ENCODE measurements around the gene VAPA. TPM values are rescaled to one million over a fixed set of nuclear protein-coding genes. Genes with fewer than 3 reads are reported as not detected.

VAPA gene
- total RNA-seq, 2 experiments from 2014 or later, result 139 to 176 TPM

GRCh38 chr18:9965711-9966624 lies 52.2 kb downstream of the VAPA start:
- no peaks in the 10 kb centered on the region for H3K36me3 ChIP-seq (ENCODE audit: insufficient read depth, low read length)
- POLR2A ChIA-PET, result interaction anchor here (0.6 to 0.7 kb wide), 4 partner anchors 19 to 756 kb away, joined by 3 to 9 read pairs (median 6); no protein-coding TSS in a partner anchor
- no peaks in the 10 kb centered on the region for H3K9me2 ChIP-seq (ENCODE audit: insufficient read depth, low read length)
- no peak overlapping the region for H3K4me3 ChIP-seq (ENCODE audit: low read depth, low read length, poor library complexity, severe bottlenecking)
- no TSS peak for BruUV-seq (replicated peaks)
- H4K20me1 ChIP-seq (ENCODE audit: insufficient read depth, low read length), result no peaks in the 10 kb centered on the region
- H2AFZ ChIP-seq (ENCODE audit: low read length), result no peak overlapping the region
- no peaks in the 10 kb centered on the region for H3K9me3 ChIP-seq (ENCODE audit: low read length)
- no peaks in the 10 kb centered on the region for H3K79me2 ChIP-seq (ENCODE audit: insufficient read depth, low read depth, low read length)
- no peak overlapping the region for H3K27ac ChIP-seq (ENCODE audit: low read depth, low read length, poor library complexity, severe bottlenecking)
- no peak for DNase-seq (ENCODE audit: low spot score)
- TF ChIP-seq EZH2phosphoT487 (IDR thresholded peaks at IDR 0.05; ENCODE audit: borderline replicate concordance, low read depth, low read length), result no peak
- TF ChIP-seq, protein P1, sequence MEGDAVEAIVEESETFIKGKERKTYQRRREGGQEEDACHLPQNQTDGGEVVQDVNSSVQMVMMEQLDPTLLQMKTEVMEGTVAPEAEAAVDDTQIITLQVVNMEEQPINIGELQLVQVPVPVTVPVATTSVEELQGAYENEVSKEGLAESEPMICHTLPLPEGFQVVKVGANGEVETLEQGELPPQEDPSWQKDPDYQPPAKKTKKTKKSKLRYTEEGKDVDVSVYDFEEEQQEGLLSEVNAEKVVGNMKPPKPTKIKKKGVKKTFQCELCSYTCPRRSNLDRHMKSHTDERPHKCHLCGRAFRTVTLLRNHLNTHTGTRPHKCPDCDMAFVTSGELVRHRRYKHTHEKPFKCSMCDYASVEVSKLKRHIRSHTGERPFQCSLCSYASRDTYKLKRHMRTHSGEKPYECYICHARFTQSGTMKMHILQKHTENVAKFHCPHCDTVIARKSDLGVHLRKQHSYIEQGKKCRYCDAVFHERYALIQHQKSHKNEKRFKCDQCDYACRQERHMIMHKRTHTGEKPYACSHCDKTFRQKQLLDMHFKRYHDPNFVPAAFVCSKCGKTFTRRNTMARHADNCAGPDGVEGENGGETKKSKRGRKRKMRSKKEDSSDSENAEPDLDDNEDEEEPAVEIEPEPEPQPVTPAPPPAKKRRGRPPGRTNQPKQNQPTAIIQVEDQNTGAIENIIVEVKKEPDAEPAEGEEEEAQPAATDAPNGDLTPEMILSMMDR (conservative IDR thresholded peaks at IDR 0.05; ENCODE audit: low read length), result no peak
- intact Hi-C loops (cut with micrococcal nuclease; ENCODE audit: unreplicated experiment), result no loop called here
- H3K4me1 ChIP-seq (ENCODE audit: insufficient read depth, low read length, poor library complexity, severe bottlenecking), result peaks cover 15% of the 10 kb centered on the region
- CTCF ChIA-PET (ENCODE audit: unreplicated experiment), result no interaction called here
- peak overlapping the region; percentile 37 for H3K4me2 ChIP-seq (ENCODE audit: low read length)

DNA sequence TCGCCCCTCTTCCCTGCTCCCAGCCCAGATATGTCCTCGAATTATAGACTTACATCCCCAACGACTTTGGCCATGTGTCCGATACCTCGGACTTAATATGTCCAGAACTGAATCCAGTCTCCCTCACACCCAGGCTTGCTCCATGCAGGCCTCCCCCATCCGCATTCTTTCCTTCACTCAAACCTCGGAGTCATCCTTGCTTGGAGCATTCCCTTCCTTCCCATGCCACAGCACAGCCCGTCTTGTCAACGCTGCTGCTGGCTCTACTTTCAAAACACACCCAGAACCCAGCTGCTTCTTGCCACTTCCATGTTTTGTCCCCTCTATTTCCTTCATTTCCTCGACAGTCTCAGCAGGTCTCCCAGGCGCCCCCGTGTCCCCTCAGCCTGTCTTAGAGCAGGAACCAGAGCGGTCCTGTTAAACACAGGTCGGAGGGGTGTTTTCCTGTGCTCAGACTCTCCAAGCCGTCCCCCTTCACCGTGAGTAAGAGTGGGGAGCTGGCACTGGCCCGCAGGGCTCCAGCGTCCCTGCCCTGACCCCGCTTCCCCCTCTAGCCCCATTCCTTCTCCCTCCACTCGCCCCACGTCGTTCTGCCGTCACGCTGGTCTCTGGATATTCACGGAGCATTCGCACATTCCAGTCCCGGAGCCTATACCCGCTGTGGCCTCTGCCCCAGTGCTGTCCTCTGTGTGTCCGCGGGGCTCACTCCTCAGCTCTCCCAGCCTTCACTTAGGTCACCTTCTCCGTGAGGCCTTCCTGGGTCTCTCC lies 54.4 kb downstream of the VAPA start:
- H3K79me2 ChIP-seq (ENCODE audit: insufficient read depth, low read depth, low read length), result no peaks in the 10 kb centered on the region
- no peak overlapping the region for H3K4me3 ChIP-seq (ENCODE audit: low read depth, low read length, poor library complexity, severe bottlenecking)
- ChIA-PET POLR2A (no interaction called here), CTCF (ENCODE audit: unreplicated experiment) (no interaction called here)
- intact Hi-C loops (cut with micrococcal nuclease; ENCODE audit: unreplicated experiment), result no loop called here
- H3K36me3 ChIP-seq (ENCODE audit: insufficient read depth, low read length), result no peaks in the 10 kb centered on the region
- no peaks in the 10 kb centered on the region for H4K20me1 ChIP-seq (ENCODE audit: insufficient read depth, low read length)
- TF ChIP-seq, protein P1 (conservative IDR thresholded peaks at IDR 0.05; ENCODE audit: low read length), result no peak
- H3K9me2 ChIP-seq (ENCODE audit: insufficient read depth, low read length), result no peaks in the 10 kb centered on the region
- no peak overlapping the region for H2AFZ ChIP-seq (ENCODE audit: low read length)
- DNase-seq (ENCODE audit: low spot score), result no peak
- no peak overlapping the region for H3K27ac ChIP-seq (ENCODE audit: low read depth, low read length, poor library complexity, severe bottlenecking)
- no peaks in the 10 kb centered on the region for H3K9me3 ChIP-seq (ENCODE audit: low read length)
- no peak overlapping the region for H3K4me2 ChIP-seq (ENCODE audit: low read length)
- BruUV-seq (replicated peaks), result no TSS peak
- H3K4me1 ChIP-seq (ENCODE audit: insufficient read depth, low read length, poor library complexity, severe bottlenecking), result peaks cover 13% of the 10 kb centered on the region
